ENCODE measurements around the gene OR2AT4. TPM values are rescaled to one million over a fixed set of nuclear protein-coding genes. Genes with fewer than 3 reads are reported as not detected.
"Not testable (repeated sequence)": the region's sequence is repeated elsewhere in the genome, so short reads cannot be mapped to it uniquely, and the experiment has no call there.

Gene OR2AT4
- total RNA-seq, 1 experiment from 2014 or later, result not detected

GRCh38 chr11:75068559-75068958 lies 28.1 kb downstream of the OR2AT4 start:
- DNase-seq (ENCODE audit: low spot score), result no peak

GRCh38 chr11:75066061-75066460 lies 30.6 kb downstream of the OR2AT4 start:
- DNase-seq (ENCODE audit: low spot score), result peak; percentile 26

GRCh38 chr11:75063741-75064314 lies 32.8 kb downstream of the OR2AT4 start:
- no peak for DNase-seq (ENCODE audit: low spot score)

- DNase-seq (ENCODE audit: low spot score), result no peak
Observed at GRCh38 chr11:75059299-75059698, 37.4 kb downstream of the OR2AT4 start.

- no peak for DNase-seq (ENCODE audit: low spot score)
Observed at GRCh38 chr11:75056814-75057213, 39.9 kb downstream of the OR2AT4 start.

GRCh38 chr11:75055511-75055910 lies 41.2 kb downstream of the OR2AT4 start:
- DNase-seq (ENCODE audit: low spot score), result peak; percentile 65

- no peak for DNase-seq (ENCODE audit: low spot score)
Observed at GRCh38 chr11:75052457-75052856, 44.2 kb downstream of the OR2AT4 start.

- no peak for DNase-seq (ENCODE audit: low spot score)
Observed at GRCh38 chr11:75051043-75051442, 45.6 kb downstream of the OR2AT4 start.

- no peak for DNase-seq (ENCODE audit: low spot score)
Observed at GRCh38 chr11:75050516-75050915, 46.2 kb downstream of the OR2AT4 start.

- DNase-seq (ENCODE audit: low spot score), result not testable (repeated sequence)
Observed at GRCh38 chr11:75049501-75050266, 47.0 kb downstream of the OR2AT4 start.

GRCh38 chr11:75047191-75047590 lies 49.5 kb downstream of the OR2AT4 start:
- DNase-seq (ENCODE audit: low spot score), result no peak

GRCh38 chr11:75046668-75047067 lies 50.0 kb downstream of the OR2AT4 start:
- not testable (repeated sequence) for DNase-seq (ENCODE audit: low spot score)

- DNase-seq (ENCODE audit: low spot score), result not testable (repeated sequence)
Observed at GRCh38 chr11:75044381-75045170, 52.1 kb downstream of the OR2AT4 start.

- DNase-seq (ENCODE audit: low spot score), result not testable (repeated sequence)
Observed at GRCh38 chr11:75041821-75042220, 54.9 kb downstream of the OR2AT4 start.

GRCh38 chr11:75041263-75041662 lies 55.4 kb downstream of the OR2AT4 start:
- DNase-seq (ENCODE audit: low spot score), result no peak

GRCh38 chr11:75040167-75040770 lies 56.4 kb downstream of the OR2AT4 start:
- DNase-seq (ENCODE audit: low spot score), result no peak

- DNase-seq (ENCODE audit: low spot score), result peak; percentile 20
Observed at GRCh38 chr11:75035911-75036565, 60.6 kb downstream of the OR2AT4 start.

- no peak for DNase-seq (ENCODE audit: low spot score)
Observed at GRCh38 chr11:75035256-75035655, 61.4 kb downstream of the OR2AT4 start.

GRCh38 chr11:75033916-75034315 lies 62.8 kb downstream of the OR2AT4 start:
- no peak for DNase-seq (ENCODE audit: low spot score)

GRCh38 chr11:75032550-75032935 lies 64.1 kb downstream of the OR2AT4 start:
- DNase-seq (ENCODE audit: low spot score), result no peak

- DNase-seq (ENCODE audit: low spot score), result peak; percentile 56
Observed at GRCh38 chr11:75031771-75032549, 64.7 kb downstream of the OR2AT4 start.

All from H4 (cell line).